Endodermal cell (in vitro differentiated cells): Measurements from ENCODE around the gene PUS10. TPM values are rescaled to one million over a fixed set of nuclear protein-coding genes. Genes with fewer than 3 reads are reported as not detected.

ENCODE experiments used
- DNase-seq: peaks from one replicate; pipeline ENCODE4 v3.0.0-alpha.2; 2017
- H3K27ac ChIP-seq: 2 replicates; pipeline ENCODE4 v1.5.1; 2013; ENCODE audit warnings: mild to moderate bottlenecking, low read depth, low read length, moderate library complexity
- H3K27me3 ChIP-seq: 2 replicates; pipeline ENCODE4 v1.6.1; 2013; ENCODE audit warnings: mild to moderate bottlenecking, low read length, moderate library complexity; ENCODE audit not compliant: insufficient read depth, control insufficient read depth, poor library complexity, severe bottlenecking
- H3K36me3 ChIP-seq: 2 replicates; pipeline ENCODE4 v1.7.0; 2013; ENCODE audit warnings: mild to moderate bottlenecking, low read length, moderate library complexity; ENCODE audit not compliant: control insufficient read depth, insufficient read depth
- H3K4me1 ChIP-seq: one replicate; pipeline ENCODE4 v1.7.0; 2013; ENCODE audit warnings: low read length; ENCODE audit not compliant: control insufficient read depth, insufficient read depth
- H3K4me3 ChIP-seq: 2 replicates; pipeline ENCODE4 v1.5.1; 2013; ENCODE audit warnings: mild to moderate bottlenecking, low read length, moderate library complexity
- H3K9ac ChIP-seq: 2 replicates; pipeline ENCODE4 v1.6.1; 2013; ENCODE audit warnings: mild to moderate bottlenecking, low read length, moderate library complexity; ENCODE audit not compliant: poor library complexity, severe bottlenecking; ENCODE audit errors: extremely low read depth
- H3K9me3 ChIP-seq: 2 replicates; pipeline ENCODE4 v1.6.1; 2013; ENCODE audit warnings: mild to moderate bottlenecking, low read length, moderate library complexity; ENCODE audit not compliant: control insufficient read depth
- H3K27ac Mint-ChIP-seq: 2 replicates; pipeline ENCODE4 v1.8.0; 2020; ENCODE audit warnings: mixed read lengths
- H3K27me3 Mint-ChIP-seq: 2 replicates; pipeline ENCODE4 v1.8.0; 2021; ENCODE audit warnings: mild to moderate bottlenecking, mixed read lengths; ENCODE audit not compliant: insufficient read depth
- H3K36me3 Mint-ChIP-seq: 2 replicates; pipeline ENCODE4 v1.8.0; 2020; ENCODE audit warnings: low read depth, mixed read lengths
- H3K4me1 Mint-ChIP-seq: 2 replicates; pipeline ENCODE4 v1.8.0; 2020; ENCODE audit warnings: mixed read lengths
- H3K4me3 Mint-ChIP-seq: 2 replicates; pipeline ENCODE4 v1.8.0; 2020; ENCODE audit warnings: mild to moderate bottlenecking, moderate library complexity, mixed read lengths
- H3K9me3 Mint-ChIP-seq: 2 replicates; pipeline ENCODE4 v1.8.0; 2020; ENCODE audit warnings: mild to moderate bottlenecking, mixed read lengths
- CTCF ChIP-seq: fragments of 200-600 bp; sonication (generic); conservative IDR thresholded peaks from 2 replicates; pipeline ENCODE4 v1.5.0; 2021; ENCODE audit warnings: antibody characterized with exemption, mild to moderate bottlenecking
- WGBS, 2 experiments: methylation state at CpG; one replicate each; pipeline versions ENCODE4 v1.1.5 to v1.1.7; 2013; ENCODE audit warnings: missing lambda C conversion rate in 2 of 2, mixed read lengths in 1 of 2; ENCODE audit not compliant: insufficient coverage in 1 of 2, insufficient read length in 1 of 2; 5-methylcytosine and 5-hydroxymethylcytosine counted together
- total RNA-seq, 2 donors: library from RNA; stranded (reverse); fragmentation: NEBNext Ultra II Directional in 1 of 2; extraction: Animal tissue kit (Norgen Biotek cat#: 25700) in 1 of 2; gene quantifications; 2 replicates in 1 of 2; 3 replicates in 1 of 2; pipeline ENCODE4 v1.2.1, GENCODE V29; 2021

PUS10 gene
- total RNA-seq, 2 donors from 2014 or later, result 3.9 to 6.1 TPM

- no peaks in the 10 kb centered on the region for H3K9me3 ChIP-seq
- no peak for TF ChIP-seq CTCF
- no peaks in the 10 kb centered on the region for H3K36me3 ChIP-seq
- no peak overlapping the region for H3K27ac Mint-ChIP-seq
- H3K4me1 ChIP-seq, result no peaks in the 10 kb centered on the region
- H3K9ac ChIP-seq, result no peak overlapping the region
- no peaks in the 10 kb centered on the region for H3K4me1 Mint-ChIP-seq
- no peaks in the 10 kb centered on the region for H3K36me3 Mint-ChIP-seq
- no peak overlapping the region for H3K27ac ChIP-seq
- 83 to 93% methylated on average over 1 of the region's 1 CpG for WGBS, 2 experiments
- no peaks in the 10 kb centered on the region for H3K9me3 Mint-ChIP-seq
- no peaks in the 10 kb centered on the region for H3K27me3 Mint-ChIP-seq
- no peak overlapping the region for H3K4me3 ChIP-seq
- no peak overlapping the region for H3K4me3 Mint-ChIP-seq
- H3K27me3 ChIP-seq, result no peaks in the 10 kb centered on the region
- DNase-seq, result no peak
Measured at GRCh38 chr2:61011678-61012077, 6.4 kb downstream of the PUS10 start.

GRCh38 chr2:61009355-61009754, 8.7 kb downstream of the PUS10 start:
- Mint-ChIP-seq H3K9me3 (no peaks in the 10 kb centered on the region), H3K27me3 (no peaks in the 10 kb centered on the region), H3K4me1 (no peaks in the 10 kb centered on the region), H3K36me3 (no peaks in the 10 kb centered on the region), H3K27ac (no peak overlapping the region), H3K4me3 (no peak overlapping the region)
- Histone ChIP-seq H3K27me3 (no peaks in the 10 kb centered on the region), H3K4me3 (no peak overlapping the region), H3K9ac (no peak overlapping the region), H3K36me3 (no peaks in the 10 kb centered on the region), H3K27ac (no peak overlapping the region), H3K9me3 (no peaks in the 10 kb centered on the region), H3K4me1 (no peaks in the 10 kb centered on the region)
- TF ChIP-seq CTCF, result no peak
- no peak for DNase-seq

GRCh38 chr2:61006486-61007105, 11.5 kb downstream of the PUS10 start:
- Mint-ChIP-seq H3K4me1 (no peaks in the 10 kb centered on the region), H3K4me3 (no peak overlapping the region), H3K36me3 (no peaks in the 10 kb centered on the region), H3K9me3 (no peaks in the 10 kb centered on the region), H3K27ac (no peak overlapping the region), H3K27me3 (no peaks in the 10 kb centered on the region)
- Histone ChIP-seq H3K27ac (no peak overlapping the region), H3K27me3 (no peaks in the 10 kb centered on the region), H3K4me1 (no peaks in the 10 kb centered on the region), H3K36me3 (no peaks in the 10 kb centered on the region), H3K9me3 (no peaks in the 10 kb centered on the region), H3K4me3 (no peak overlapping the region), H3K9ac (no peak overlapping the region)
- DNase-seq, result no peak
- no peak for TF ChIP-seq CTCF
